Measurements from ENCODE around the gene IPO5. TPM values are rescaled to one million over a fixed set of nuclear protein-coding genes. Genes with fewer than 3 reads are reported as not detected.

The IPO5 gene
- total and polyA plus RNA-seq, 8 donors = 32.6 to 140 (median 91.6) TPM

DNA sequence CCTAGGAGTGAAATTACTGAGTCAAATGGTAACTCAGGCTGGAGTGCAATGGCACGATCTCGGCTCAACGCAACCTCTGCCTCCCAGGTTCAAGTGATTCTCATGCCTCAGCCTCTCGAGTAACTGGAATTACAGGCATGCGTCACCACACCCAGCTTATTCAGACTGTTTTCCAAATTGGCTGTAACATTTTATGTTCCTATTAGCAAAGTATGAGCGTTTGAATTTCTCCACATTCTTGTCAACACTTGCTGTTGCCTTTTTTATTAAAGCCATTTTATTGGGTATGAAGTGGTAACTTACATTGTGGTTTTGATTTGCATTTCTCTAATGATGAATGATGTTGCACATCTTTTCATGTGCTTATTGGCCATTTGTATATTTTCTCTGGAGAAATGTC is 7.9 kb downstream of the IPO5 start:
- WGBS, 2 donors = 84 to 89% methylated on average over 6 of the region's 6 CpGs
- Histone ChIP-seq H3K27ac (no peak overlapping the region), H3K36me3 (no peaks in the 10 kb centered on the region), H3K4me3 (no peak overlapping the region), H3K27me3 (no peaks in the 10 kb centered on the region), H3K4me1 (no peaks in the 10 kb centered on the region), H3K9me3 (no peaks in the 10 kb centered on the region)
- no peak for FAIRE-seq
- TF ChIP-seq, protein P1, sequence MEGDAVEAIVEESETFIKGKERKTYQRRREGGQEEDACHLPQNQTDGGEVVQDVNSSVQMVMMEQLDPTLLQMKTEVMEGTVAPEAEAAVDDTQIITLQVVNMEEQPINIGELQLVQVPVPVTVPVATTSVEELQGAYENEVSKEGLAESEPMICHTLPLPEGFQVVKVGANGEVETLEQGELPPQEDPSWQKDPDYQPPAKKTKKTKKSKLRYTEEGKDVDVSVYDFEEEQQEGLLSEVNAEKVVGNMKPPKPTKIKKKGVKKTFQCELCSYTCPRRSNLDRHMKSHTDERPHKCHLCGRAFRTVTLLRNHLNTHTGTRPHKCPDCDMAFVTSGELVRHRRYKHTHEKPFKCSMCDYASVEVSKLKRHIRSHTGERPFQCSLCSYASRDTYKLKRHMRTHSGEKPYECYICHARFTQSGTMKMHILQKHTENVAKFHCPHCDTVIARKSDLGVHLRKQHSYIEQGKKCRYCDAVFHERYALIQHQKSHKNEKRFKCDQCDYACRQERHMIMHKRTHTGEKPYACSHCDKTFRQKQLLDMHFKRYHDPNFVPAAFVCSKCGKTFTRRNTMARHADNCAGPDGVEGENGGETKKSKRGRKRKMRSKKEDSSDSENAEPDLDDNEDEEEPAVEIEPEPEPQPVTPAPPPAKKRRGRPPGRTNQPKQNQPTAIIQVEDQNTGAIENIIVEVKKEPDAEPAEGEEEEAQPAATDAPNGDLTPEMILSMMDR (IDR thresholded peaks at IDR 0.05) = no peak
- no peak for DNase-seq
- ATAC-seq = no peak
- intact Hi-C loops (cut with DNase I) = no loop called here

DNA sequence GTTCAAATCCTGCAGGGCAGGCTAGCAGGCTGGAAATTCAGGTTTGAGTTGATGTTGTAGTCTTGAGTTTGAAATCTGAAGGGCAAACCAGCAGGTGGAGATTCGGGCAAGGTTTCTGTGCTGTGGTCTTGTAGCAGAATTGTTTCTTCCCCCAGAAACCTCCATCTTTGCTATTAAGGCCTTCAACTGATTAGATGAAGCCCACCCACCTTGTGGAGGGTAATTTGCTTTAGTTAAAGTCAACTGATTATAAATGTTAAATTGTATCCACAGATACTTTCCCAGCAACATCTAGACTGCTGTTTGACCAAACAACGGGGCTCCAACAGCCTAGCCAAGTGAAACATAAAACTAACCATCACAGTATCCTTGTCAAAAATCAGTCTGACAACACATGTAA is 9.4 kb downstream of the IPO5 start:
- H3K27me3 ChIP-seq = no peaks in the 10 kb centered on the region
- intact Hi-C loops (cut with DNase I) = no loop called here
- H3K9me3 ChIP-seq = no peaks in the 10 kb centered on the region
- DNase-seq = no peak
- TF ChIP-seq, protein P1 (IDR thresholded peaks at IDR 0.05) = no peak
- ATAC-seq = no peak
- FAIRE-seq = no peak
- no peaks in the 10 kb centered on the region for H3K4me1 ChIP-seq
- no peak overlapping the region for H3K4me3 ChIP-seq
- H3K36me3 ChIP-seq = no peaks in the 10 kb centered on the region
- WGBS, 2 donors = 82 to 88% methylated on average over 2 of the region's 2 CpGs
- H3K27ac ChIP-seq = no peak overlapping the region

DNA sequence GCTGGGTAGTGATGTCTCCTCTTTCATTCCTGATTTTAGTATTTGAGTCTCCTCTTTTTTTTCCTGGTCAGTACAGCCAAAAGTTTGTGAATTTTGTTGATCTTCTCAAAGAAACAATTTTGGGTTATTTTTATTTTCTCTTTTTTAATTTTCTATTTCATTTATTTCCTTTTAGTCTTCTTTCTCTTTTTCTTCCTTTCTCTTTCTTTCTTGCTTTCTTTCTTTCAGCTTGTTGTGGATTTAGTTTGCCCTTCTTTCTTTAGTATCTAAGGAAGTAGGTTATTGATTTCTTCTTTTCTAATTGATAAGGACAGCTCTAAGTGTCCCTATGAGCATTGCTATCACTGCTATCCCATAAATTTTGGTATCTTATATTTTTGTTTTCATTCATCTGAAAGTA is 13.8 kb downstream of the IPO5 start:
- intact Hi-C loops (cut with DNase I) = no loop called here

DNA sequence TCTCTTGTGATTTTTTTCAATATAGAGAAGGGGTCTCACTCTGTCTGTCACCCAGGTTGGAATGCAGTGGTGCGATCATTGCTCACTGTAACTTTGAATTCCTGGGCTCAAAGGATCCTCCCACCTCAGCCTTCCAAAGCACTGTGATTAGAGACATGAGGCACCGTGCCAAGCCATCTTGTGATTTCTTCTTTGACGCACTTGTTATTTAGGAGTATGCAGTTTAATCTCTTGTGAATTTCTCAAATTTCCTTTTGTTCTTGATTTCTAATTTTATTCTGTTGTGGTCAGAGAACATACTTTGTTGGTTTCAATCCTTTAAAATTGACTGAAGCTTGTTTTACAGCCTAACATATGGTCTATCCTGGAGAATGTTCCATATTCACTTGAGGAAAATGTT is 14.5 kb downstream of the IPO5 start:
- no peak for ATAC-seq

More for the DNA sequence above, 13.8 kb downstream of the IPO5 start:
- Histone ChIP-seq H3K36me3 (no peaks in the 10 kb centered on the region), H3K4me3 (no peak overlapping the region), H3K27me3 (no peaks in the 10 kb centered on the region), H3K4me1 (no peaks in the 10 kb centered on the region), H3K27ac (no peak overlapping the region), H3K9me3 (no peaks in the 10 kb centered on the region)
- TF ChIP-seq, protein P1 (IDR thresholded peaks at IDR 0.05) = no peak
- no peak for ATAC-seq
- FAIRE-seq = no peak
- no peak for DNase-seq

DNA sequence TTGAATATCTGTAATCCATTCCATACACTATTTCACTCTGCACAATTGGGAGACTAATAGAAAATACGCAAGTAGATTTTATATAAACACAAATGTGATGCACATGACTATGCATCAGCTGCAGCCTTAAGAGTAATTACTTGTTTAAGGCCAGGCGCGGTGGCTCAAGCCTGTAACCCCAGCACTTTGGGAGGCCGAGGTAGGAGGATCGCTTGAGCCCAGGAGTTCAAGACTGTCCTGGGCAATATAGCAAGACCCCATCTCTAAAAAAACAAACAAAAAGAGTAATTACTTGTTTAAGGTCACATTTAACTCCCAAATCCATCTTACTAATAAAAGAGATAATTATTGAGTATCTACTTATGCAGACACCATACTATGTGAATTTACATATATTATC is 18.0 kb downstream of the IPO5 start:
- TF ChIP-seq, protein P1 (IDR thresholded peaks at IDR 0.05) = no peak
- intact Hi-C loops (cut with DNase I) = no loop called here
- no peaks in the 10 kb centered on the region for H3K4me1 ChIP-seq
- no peak for FAIRE-seq
- 87 to 91% methylated on average over 5 of the region's 5 CpGs for WGBS, 2 donors
- H3K4me3 ChIP-seq = no peak overlapping the region
- no peaks in the 10 kb centered on the region for H3K27me3 ChIP-seq
- no peak for DNase-seq
- no peaks in the 10 kb centered on the region for H3K36me3 ChIP-seq
- ATAC-seq = no peak
- H3K9me3 ChIP-seq = no peaks in the 10 kb centered on the region
- H3K27ac ChIP-seq = no peak overlapping the region

More for the DNA sequence above, 14.5 kb downstream of the IPO5 start:
- 72 to 79% methylated on average over 3 of the region's 3 CpGs for WGBS, 2 donors
- FAIRE-seq (no peak), DNase-seq (no peak)
- Histone ChIP-seq H3K4me3 (no peak overlapping the region), H3K36me3 (no peaks in the 10 kb centered on the region), H3K27me3 (no peaks in the 10 kb centered on the region), H3K4me1 (no peaks in the 10 kb centered on the region), H3K27ac (no peak overlapping the region), H3K9me3 (no peaks in the 10 kb centered on the region)
- intact Hi-C loops (cut with DNase I) = no loop called here
- TF ChIP-seq, protein P1 (IDR thresholded peaks at IDR 0.05) = no peak

Measured in pancreas (tissue), 10 donors.